Natural killer cell (primary cell): ENCODE measurements around the gene TUBAL3. TPM values are rescaled to one million over a fixed set of nuclear protein-coding genes. Genes with fewer than 3 reads are reported as not detected.

ENCODE experiments used
- ATAC-seq, 3 donors: fragments of 150-1000 bp in 2 of 3; fragments of 200-7000 bp in 1 of 3; cut with Tn5 transposase; 1 replicate in 1 of 3; 2 replicates in 2 of 3; pipeline ENCODE4 v1.10.0; 2021; ENCODE audit warnings: mild to moderate bottlenecking in 2 of 3, moderate library complexity in 2 of 3
- DNase-seq, 2 donors: peaks; one replicate each; pipeline versions ENCODE4 v3.0.0 to v3.0.0-alpha.2; 2013 to 2021; ENCODE audit warnings: mixed read lengths in 1 of 2
- H3K27ac ChIP-seq: one replicate; pipeline ENCODE4 v1.5.1; 2013; ENCODE audit warnings: mild to moderate bottlenecking, low read length
- H3K27me3 ChIP-seq: one replicate; pipeline ENCODE4 v1.6.1; 2013; ENCODE audit warnings: low read length; ENCODE audit not compliant: control insufficient read depth, insufficient read depth
- H3K36me3 ChIP-seq: one replicate; pipeline ENCODE4 v1.6.1; 2013; ENCODE audit warnings: low read length; ENCODE audit not compliant: control insufficient read depth, insufficient read depth
- H3K4me1 ChIP-seq: one replicate; pipeline ENCODE4 v1.6.1; 2013; ENCODE audit warnings: low read length; ENCODE audit not compliant: control insufficient read depth, insufficient read depth
- H3K4me3 ChIP-seq: one replicate; pipeline ENCODE4 v1.5.1; 2013; ENCODE audit warnings: low read length
- H3K9me3 ChIP-seq: one replicate; pipeline ENCODE4 v1.6.1; 2013; ENCODE audit warnings: low read length; ENCODE audit not compliant: control insufficient read depth, insufficient read depth
- H3K27ac Mint-ChIP-seq, 2 donors: one replicate each; pipeline ENCODE4 v1.8.0; 2022; ENCODE audit warnings: mild to moderate bottlenecking in 2 of 2, mixed read lengths in 2 of 2, moderate library complexity in 1 of 2
- H3K27me3 Mint-ChIP-seq, 2 donors: one replicate each; pipeline ENCODE4 v1.8.0; 2022; ENCODE audit warnings: low read depth in 2 of 2, mixed read lengths in 2 of 2
- H3K36me3 Mint-ChIP-seq: one replicate; pipeline ENCODE4 v1.8.0; 2022; ENCODE audit warnings: mixed read lengths
- H3K4me1 Mint-ChIP-seq, 2 donors: one replicate each; pipeline ENCODE4 v1.8.0; 2022; ENCODE audit warnings: mixed read lengths in 2 of 2
- H3K4me3 Mint-ChIP-seq: one replicate; pipeline ENCODE4 v1.8.0; 2022; ENCODE audit warnings: mild to moderate bottlenecking, moderate library complexity, mixed read lengths
- H3K9me3 Mint-ChIP-seq, 2 donors: one replicate each; pipeline ENCODE4 v1.8.0; 2022; ENCODE audit warnings: mixed read lengths in 2 of 2
- CTCF ChIP-seq: fragments of 200-600 bp; IDR thresholded peaks from one replicate; pipeline ENCODE4 v1.8.0; 2022; ENCODE audit warnings: antibody characterized with exemption
- WGBS: methylation state at CpG from one replicate; pipeline ENCODE4 v1.1.7; 2013; ENCODE audit warnings: missing lambda C conversion rate; ENCODE audit not compliant: insufficient coverage; 5-methylcytosine and 5-hydroxymethylcytosine counted together
- intact Hi-C: fragments of 100-400 bp; cut with micrococcal nuclease; formaldehyde crosslinking; loops from one replicate; pipeline ENCODE4 v1.14.2; 2022
- total RNA-seq, 4 donors: library from RNA; stranded (reverse); fragments of 120-200 nt in 1 of 4; gene quantifications; one replicate each; pipeline versions ENCODE4 v1.2.3 to v1.2.4, GENCODE V29; 2013 to 2022

Gene TUBAL3
- total RNA-seq, 3 donors from 2014 or later (not counting 1 experiment from before 2014, with no cell fraction given), result not detected

- 88% methylated on average over 5 of the region's 7 CpGs for WGBS
- ATAC-seq, result no peak
- H3K9me3 Mint-ChIP-seq, result no peaks in the 10 kb centered on the region
- H3K27ac Mint-ChIP-seq, result no peak overlapping the region
- Histone ChIP-seq H3K4me1 (no peaks in the 10 kb centered on the region), H3K27ac (no peak overlapping the region), H3K9me3 (no peaks in the 10 kb centered on the region), H3K27me3 (no peaks in the 10 kb centered on the region), H3K36me3 (no peaks in the 10 kb centered on the region), H3K4me3 (no peak overlapping the region)
- peaks cover 0 to 15% of the 10 kb centered on the region in 2 donors for H3K27me3 Mint-ChIP-seq
- peaks cover 13 to 24% of the 10 kb centered on the region in 2 donors for H3K4me1 Mint-ChIP-seq
- no peak overlapping the region for H3K4me3 Mint-ChIP-seq
- intact Hi-C loops, result no loop called here
- DNase-seq, result no peak
- H3K36me3 Mint-ChIP-seq, result no peaks in the 10 kb centered on the region
- TF ChIP-seq CTCF, result no peak
Measured at GRCh38 chr10:5360318-5360915, 44.2 kb downstream of the TUBAL3 start.

- Histone ChIP-seq H3K27ac (no peak overlapping the region), H3K9me3 (no peaks in the 10 kb centered on the region), H3K4me3 (no peak overlapping the region), H3K4me1 (no peaks in the 10 kb centered on the region), H3K36me3 (no peaks in the 10 kb centered on the region), H3K27me3 (no peaks in the 10 kb centered on the region)
- H3K9me3 Mint-ChIP-seq, result no peaks in the 10 kb centered on the region
- 80% methylated on average over 3 of the region's 4 CpGs for WGBS
- H3K36me3 Mint-ChIP-seq, result no peaks in the 10 kb centered on the region
- no peak overlapping the region for H3K4me3 Mint-ChIP-seq
- H3K4me1 Mint-ChIP-seq, result peaks cover 5 to 8% of the 10 kb centered on the region in 2 donors
- ATAC-seq (no peak), DNase-seq (no peak)
- TF ChIP-seq CTCF, result no peak
- intact Hi-C loops, result no loop called here
- H3K27me3 Mint-ChIP-seq, result peaks cover 0 to 15% of the 10 kb centered on the region in 2 donors
- H3K27ac Mint-ChIP-seq, result no peak overlapping the region
Measured at GRCh38 chr10:5356302-5356763, 48.3 kb downstream of the TUBAL3 start.

GRCh38 chr10:5355594-5356301 is 48.9 kb downstream of the TUBAL3 start:
- Histone ChIP-seq H3K27ac (no peak overlapping the region), H3K27me3 (no peaks in the 10 kb centered on the region), H3K4me3 (no peak overlapping the region), H3K36me3 (no peaks in the 10 kb centered on the region), H3K4me1 (no peaks in the 10 kb centered on the region), H3K9me3 (no peaks in the 10 kb centered on the region)
- TF ChIP-seq CTCF, result no peak
- Mint-ChIP-seq H3K27ac (no peak overlapping the region), H3K4me3 (no peak overlapping the region), H3K36me3 (no peaks in the 10 kb centered on the region), H3K9me3 (no peaks in the 10 kb centered on the region), H3K4me1 (peaks cover 3 to 8% of the 10 kb centered on the region in 2 donors), H3K27me3 (peaks cover 0 to 15% of the 10 kb centered on the region in 2 donors)
- no peak for DNase-seq
- 87% methylated on average over 6 of the region's 6 CpGs for WGBS
- ATAC-seq, result no peak
- intact Hi-C loops, result no loop called here
